Naive B cell (primary cell): ENCODE measurements around the gene AXL. TPM values are rescaled to one million over a fixed set of nuclear protein-coding genes. Genes with fewer than 3 reads are reported as not detected.
"Not testable (repeated sequence)": the region's sequence is repeated elsewhere in the genome, so short reads cannot be mapped to it uniquely, and the experiment has no call there.

Experiments
- ATAC-seq, 2 donors: fragments of 150-1000 bp; cut with Tn5 transposase; 2 replicates each; pipeline ENCODE4 v1.10.0; 2021; ENCODE audit warnings: low read depth in 2 of 2, mild to moderate bottlenecking in 2 of 2, moderate library complexity in 2 of 2
- DNase-seq: peaks from one replicate; pipeline ENCODE4 v3.0.0; 2022
- H3K27ac Mint-ChIP-seq, 6 donors: one replicate each; pipeline ENCODE4 v1.8.0; 2020 to 2022; ENCODE audit warnings: mild to moderate bottlenecking in 6 of 6, mixed read lengths in 6 of 6, moderate library complexity in 5 of 6, inconsistent platforms in 2 of 6
- H3K27me3 Mint-ChIP-seq, 3 donors: one replicate each; pipeline ENCODE4 v1.8.0; 2021 to 2022; ENCODE audit warnings: mixed read lengths in 3 of 3, mild to moderate bottlenecking in 1 of 3
- H3K36me3 Mint-ChIP-seq, 2 donors: one replicate each; pipeline ENCODE4 v1.8.0; 2020 to 2022; ENCODE audit warnings: mixed read lengths in 2 of 2, inconsistent platforms in 1 of 2, mild to moderate bottlenecking in 1 of 2
- H3K4me1 Mint-ChIP-seq, 3 donors: one replicate each; pipeline ENCODE4 v1.8.0; 2020 to 2022; ENCODE audit warnings: mixed read lengths in 3 of 3, inconsistent platforms in 1 of 3, mild to moderate bottlenecking in 1 of 3, moderate library complexity in 1 of 3
- H3K4me3 Mint-ChIP-seq, 8 donors: one replicate each; pipeline ENCODE4 v1.8.0; 2020 to 2022; ENCODE audit warnings: mild to moderate bottlenecking in 8 of 8, mixed read lengths in 8 of 8, moderate library complexity in 8 of 8, inconsistent platforms in 2 of 8
- H3K9me3 Mint-ChIP-seq, 7 donors: one replicate each; pipeline ENCODE4 v1.8.0; 2020 to 2022; ENCODE audit warnings: mixed read lengths in 7 of 7, mild to moderate bottlenecking in 5 of 7, inconsistent platforms in 2 of 7, moderate library complexity in 1 of 7
- polyA plus RNA-seq, 6 donors: library from polyadenylated mRNA; unstranded; fragments of 300-500 nt; fragmentation: Illumina TruSeq; gene quantifications; one replicate each; pipeline ENCODE4 v1.2.3, GENCODE V29; 2021; ENCODE audit warnings: low read depth in 6 of 6

Gene AXL
- polyA plus RNA-seq, 6 donors from 2014 or later = 0.05 to 1.4 (median 0.26) TPM; not detected in 1

DNA sequence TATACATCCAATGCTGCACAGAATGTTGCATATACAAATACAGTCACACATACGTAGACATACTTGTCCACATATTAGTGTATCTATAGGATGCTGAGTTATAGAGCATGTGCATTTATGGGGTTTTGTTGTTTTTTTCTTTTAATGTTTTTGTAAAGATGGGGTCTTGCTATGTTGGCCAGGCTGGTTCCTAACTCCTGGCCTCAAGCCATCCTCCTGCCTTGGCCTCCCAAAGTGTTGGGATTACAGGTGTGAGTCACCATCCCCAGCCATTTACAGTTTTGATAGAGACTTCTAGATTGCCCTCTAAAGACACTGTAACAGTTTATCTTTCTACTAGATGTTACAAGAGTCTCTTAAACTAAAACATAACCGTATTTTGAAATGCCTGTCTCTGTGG lies 59.5 kb downstream of the AXL start:
- H3K27ac Mint-ChIP-seq = peak overlapping the region in 1 of 6 donors; percentile 8
- no peak overlapping the region for H3K4me3 Mint-ChIP-seq

DNA sequence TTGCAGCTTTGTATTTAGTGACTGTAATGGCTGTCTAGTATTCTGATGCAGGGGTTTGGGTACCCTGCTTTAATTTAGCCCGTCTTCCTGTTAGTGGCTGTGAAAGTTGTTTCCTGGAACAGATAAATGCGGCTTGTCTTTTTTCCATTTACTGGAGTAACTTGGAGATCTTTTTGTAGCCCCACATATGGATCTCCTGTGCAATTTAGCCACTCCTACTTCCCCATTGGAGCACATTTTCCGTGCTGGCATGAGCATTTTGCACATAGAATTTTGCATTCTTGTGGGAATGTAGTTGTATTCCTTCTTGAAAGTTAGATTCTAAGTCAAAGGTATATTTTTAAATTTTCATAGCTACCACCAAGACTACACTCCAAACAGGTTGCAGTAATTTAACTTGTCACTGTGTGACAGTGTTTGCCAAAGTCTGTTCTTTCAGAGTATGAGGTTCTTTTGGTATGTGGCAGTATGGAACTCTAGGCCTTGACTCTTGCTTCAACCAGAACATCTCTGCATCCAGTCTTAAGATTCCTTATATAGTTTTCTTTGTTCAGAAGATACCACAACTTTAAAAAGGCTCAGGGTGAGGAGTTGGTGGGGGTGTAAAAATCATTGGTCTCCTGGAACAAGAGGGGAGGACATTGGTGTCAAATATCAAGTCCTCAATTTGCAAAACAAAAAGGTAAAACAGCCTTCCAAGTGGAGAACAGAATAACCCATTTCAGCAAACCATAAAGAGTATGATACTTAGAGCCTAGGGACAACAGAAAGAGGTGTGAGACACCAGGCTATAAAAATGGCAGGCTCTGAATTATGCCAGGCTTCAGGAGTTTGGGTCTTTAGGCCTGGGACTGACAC lies 69.9 kb downstream of the AXL start:
- peaks cover 0 to 7% of the 10 kb centered on the region in 2 donors for H3K36me3 Mint-ChIP-seq
- H3K4me1 Mint-ChIP-seq = peaks cover 0 to 2% (median 0%) of the 10 kb centered on the region in 3 donors
- no peaks in the 10 kb centered on the region for H3K9me3 Mint-ChIP-seq
- DNase-seq (no peak), ATAC-seq (no peak)
- no peaks in the 10 kb centered on the region for H3K27me3 Mint-ChIP-seq
- H3K4me3 Mint-ChIP-seq = peak overlapping the region in 1 of 8 donors; percentile 44
- H3K27ac Mint-ChIP-seq = peak overlapping the region in 2 of 6 donors; percentile 36 to 79

More for the DNA sequence above, 59.5 kb downstream of the AXL start:
- Mint-ChIP-seq H3K27me3 (no peaks in the 10 kb centered on the region), H3K9me3 (no peaks in the 10 kb centered on the region), H3K4me1 (peaks cover 0 to 3% (median 0%) of the 10 kb centered on the region in 3 donors), H3K36me3 (peaks cover 21 to 41% of the 10 kb centered on the region in 2 donors)
- ATAC-seq (no peak), DNase-seq (no peak)

DNA sequence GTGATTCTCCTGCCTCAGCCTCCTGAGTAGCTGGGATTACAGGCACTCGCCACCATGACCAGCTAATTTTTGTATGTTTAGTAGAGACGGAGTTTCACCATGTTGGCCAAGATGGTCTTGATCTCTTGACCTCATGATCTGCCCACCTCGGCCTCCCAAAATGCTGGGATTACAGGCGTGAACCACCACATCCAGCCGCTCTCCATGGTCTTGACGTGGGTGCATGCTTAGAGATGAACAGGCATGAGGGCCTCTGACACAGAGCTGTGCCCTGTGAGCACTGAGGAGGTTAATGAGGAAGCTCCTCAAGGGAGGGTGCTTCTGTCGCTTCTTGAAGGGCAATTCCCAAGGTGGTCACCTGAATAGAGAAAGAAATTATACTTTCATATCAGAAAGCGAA lies 70.8 kb downstream of the AXL start:
- not testable (repeated sequence) for DNase-seq, H3K4me1 Mint-ChIP-seq, ATAC-seq, H3K27ac Mint-ChIP-seq, H3K27me3 Mint-ChIP-seq, H3K4me3 Mint-ChIP-seq, H3K9me3 Mint-ChIP-seq
- peaks cover 7 to 16% of the 10 kb centered on the region in 2 donors for H3K36me3 Mint-ChIP-seq

DNA sequence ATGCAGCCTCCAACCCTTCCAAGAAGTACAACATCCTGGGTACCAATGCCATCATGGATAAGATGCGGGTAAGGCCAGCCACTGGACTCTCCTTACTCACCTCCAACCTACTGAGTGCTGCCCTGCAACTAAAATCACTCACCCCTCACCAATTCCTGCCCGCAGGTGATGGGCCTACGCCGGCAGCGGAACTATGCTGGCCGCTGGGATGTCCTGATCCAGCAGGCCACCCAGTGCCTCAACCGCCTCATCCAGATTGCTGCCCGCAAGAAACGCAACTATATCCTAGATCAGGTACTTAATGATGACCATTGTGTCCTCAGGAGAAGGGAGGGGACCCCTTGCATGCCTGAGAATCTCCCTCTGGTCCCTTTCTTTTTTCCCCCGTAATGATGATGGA lies 75.4 kb downstream of the AXL start:
- H3K4me1 Mint-ChIP-seq = peaks cover 22 to 31% (median 29%) of the 10 kb centered on the region in 3 donors
- H3K36me3 Mint-ChIP-seq = peaks cover 12 to 21% of the 10 kb centered on the region in 2 donors
- ATAC-seq = no peak
- H3K9me3 Mint-ChIP-seq = no peaks in the 10 kb centered on the region
- peak overlapping the region in 1 of 8 donors; percentile 15 for H3K4me3 Mint-ChIP-seq
- DNase-seq = no peak
- H3K27ac Mint-ChIP-seq = peak overlapping the region in 4 of 6 donors; percentile 42 to 97 (median 53)
- H3K27me3 Mint-ChIP-seq = no peaks in the 10 kb centered on the region

DNA sequence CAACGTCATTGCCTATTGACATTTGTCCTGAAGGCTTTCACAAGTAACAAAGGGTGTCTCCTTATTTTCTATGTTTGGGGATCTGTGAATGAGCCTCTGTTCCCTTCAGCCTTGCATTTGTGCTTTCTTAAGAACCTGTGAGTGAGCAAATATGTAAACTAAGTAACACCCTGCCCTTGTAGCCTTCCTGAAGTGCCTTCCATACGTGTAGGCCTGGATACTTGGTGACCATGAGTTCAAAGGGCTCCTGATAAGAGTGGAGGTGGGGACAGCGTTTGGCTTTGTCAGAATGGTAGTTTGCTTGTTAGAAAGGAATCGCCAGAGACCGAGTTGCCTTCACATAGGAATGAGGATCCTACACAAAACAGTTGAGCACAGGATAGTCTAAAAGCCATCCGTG lies 76.5 kb downstream of the AXL start:
- Mint-ChIP-seq H3K9me3 (no peaks in the 10 kb centered on the region), H3K4me3 (peak overlapping the region in 1 of 8 donors; percentile 47), H3K36me3 (peaks cover 12 to 21% of the 10 kb centered on the region in 2 donors), H3K27ac (peak overlapping the region in 5 of 6 donors; percentile 82 to 99 (median 98)), H3K27me3 (no peaks in the 10 kb centered on the region), H3K4me1 (peaks cover 28 to 42% (median 36%) of the 10 kb centered on the region in 3 donors)
- ATAC-seq = no peak
- DNase-seq = no peak

DNA sequence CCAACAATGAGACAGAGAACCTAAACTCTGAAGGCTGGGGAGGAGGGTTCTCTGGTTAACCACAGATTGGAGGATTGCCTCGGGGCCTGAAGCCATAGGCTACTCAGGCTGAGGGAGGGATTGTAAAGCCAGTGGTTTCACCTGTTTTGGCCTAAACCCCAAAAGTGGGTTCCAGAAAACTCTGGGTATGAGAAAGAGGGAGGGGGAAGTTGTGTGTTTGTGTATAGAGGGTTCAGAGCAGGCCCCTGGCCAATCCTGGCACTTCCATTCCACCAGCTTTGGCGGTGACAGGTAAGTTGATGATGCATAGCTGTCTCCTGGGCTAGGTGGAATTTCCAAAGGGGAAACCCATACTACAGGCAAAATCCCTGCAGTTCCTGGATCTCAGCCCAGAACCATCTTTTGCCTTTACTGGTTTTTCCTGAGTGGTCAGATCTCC lies 77.4 kb downstream of the AXL start:
- no peaks in the 10 kb centered on the region for H3K27me3 Mint-ChIP-seq
- peaks cover 33 to 52% (median 42%) of the 10 kb centered on the region in 3 donors for H3K4me1 Mint-ChIP-seq
- DNase-seq = no peak
- peaks cover 12 to 21% of the 10 kb centered on the region in 2 donors for H3K36me3 Mint-ChIP-seq
- H3K9me3 Mint-ChIP-seq = no peaks in the 10 kb centered on the region
- peak overlapping the region; percentile 96 to 99 (median 98) for H3K27ac Mint-ChIP-seq
- no peak for ATAC-seq
- no peak overlapping the region for H3K4me3 Mint-ChIP-seq

DNA sequence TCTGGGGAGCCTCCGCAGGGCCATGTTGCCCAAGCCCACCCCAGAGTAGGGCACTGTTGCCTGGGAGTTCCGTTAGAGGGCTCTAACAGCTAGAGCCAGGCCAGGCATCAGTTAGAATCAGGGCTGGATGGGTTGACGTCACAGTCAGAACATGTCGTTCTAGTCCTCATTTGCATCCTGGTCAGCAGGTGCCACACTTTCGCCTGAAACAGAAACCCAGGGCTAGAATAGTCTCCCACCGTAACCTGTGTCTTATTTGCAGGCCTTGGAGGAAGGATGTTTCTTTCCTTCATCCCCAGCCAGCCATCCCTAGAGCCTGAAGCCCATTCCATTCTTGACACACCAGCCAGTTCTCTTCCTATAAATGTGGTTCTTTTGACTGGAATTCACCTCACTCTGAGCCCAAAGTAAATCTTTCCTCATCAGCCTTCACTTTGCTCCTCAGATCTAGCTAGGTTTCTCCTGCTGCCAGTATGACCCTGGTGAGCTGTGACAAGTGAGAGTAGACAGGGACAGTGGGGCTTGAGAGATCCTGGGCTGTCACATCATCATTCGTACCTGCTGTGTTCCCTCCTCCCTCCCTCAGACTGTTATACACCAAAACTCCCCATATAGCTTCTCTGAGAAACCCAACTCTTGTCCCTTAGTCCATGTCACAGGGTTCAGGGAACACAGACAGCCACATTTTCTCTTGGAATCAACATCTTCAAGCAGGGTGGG lies 78.8 kb downstream of the AXL start:
- peak overlapping the region; percentile 96 to 99 (median 98) for H3K27ac Mint-ChIP-seq

DNA sequence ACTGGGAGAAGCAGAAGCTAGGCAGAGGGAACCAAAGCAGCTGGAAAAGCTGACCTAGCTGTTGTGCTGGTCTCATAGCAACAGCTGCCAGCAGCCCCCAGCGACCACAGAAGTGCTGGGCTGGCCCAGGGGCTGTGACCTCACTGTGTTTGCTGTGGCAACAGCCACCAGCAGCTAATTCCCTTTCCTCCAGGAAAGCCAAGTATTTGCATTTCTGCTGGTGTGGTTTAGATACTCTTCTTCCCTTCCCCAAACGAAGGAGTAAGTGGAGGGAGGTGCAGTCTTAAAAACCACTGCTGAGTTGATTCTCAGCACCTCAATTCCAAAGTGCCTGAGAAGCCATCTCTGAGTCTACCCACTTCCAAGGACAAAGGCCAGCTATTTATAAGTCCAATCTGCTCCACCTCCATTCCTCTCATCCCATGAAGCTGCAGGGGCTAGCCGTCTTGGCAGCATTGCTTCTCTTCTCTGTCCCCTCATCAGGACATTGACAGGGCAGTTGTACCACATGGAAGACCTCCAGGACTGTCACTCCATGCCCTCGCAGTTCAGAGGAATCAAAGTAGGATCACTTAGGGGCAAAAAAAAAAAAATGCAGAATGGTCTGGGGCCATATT lies 79.4 kb downstream of the AXL start:
- ATAC-seq (peak; percentile 39 to 56), DNase-seq (peak; percentile 48)
- peaks cover 46 to 72% (median 60%) of the 10 kb centered on the region in 3 donors for H3K4me1 Mint-ChIP-seq
- H3K27me3 Mint-ChIP-seq = no peaks in the 10 kb centered on the region
- peak overlapping the region; percentile 96 to 99 (median 98) for H3K27ac Mint-ChIP-seq
- H3K4me3 Mint-ChIP-seq = peak overlapping the region in 7 of 8 donors; percentile 6 to 82 (median 66)
- H3K9me3 Mint-ChIP-seq = no peaks in the 10 kb centered on the region
- H3K36me3 Mint-ChIP-seq = peaks cover 12 to 19% of the 10 kb centered on the region in 2 donors

More for the DNA sequence above, 78.8 kb downstream of the AXL start:
- H3K36me3 Mint-ChIP-seq = peaks cover 12 to 19% of the 10 kb centered on the region in 2 donors
- no peaks in the 10 kb centered on the region for H3K27me3 Mint-ChIP-seq
- peaks cover 42 to 65% (median 56%) of the 10 kb centered on the region in 3 donors for H3K4me1 Mint-ChIP-seq
- H3K4me3 Mint-ChIP-seq = peak overlapping the region in 7 of 8 donors; percentile 6 to 82 (median 66)
- DNase-seq (peak; percentile 62), ATAC-seq (peak; percentile 79)
- no peaks in the 10 kb centered on the region for H3K9me3 Mint-ChIP-seq

DNA sequence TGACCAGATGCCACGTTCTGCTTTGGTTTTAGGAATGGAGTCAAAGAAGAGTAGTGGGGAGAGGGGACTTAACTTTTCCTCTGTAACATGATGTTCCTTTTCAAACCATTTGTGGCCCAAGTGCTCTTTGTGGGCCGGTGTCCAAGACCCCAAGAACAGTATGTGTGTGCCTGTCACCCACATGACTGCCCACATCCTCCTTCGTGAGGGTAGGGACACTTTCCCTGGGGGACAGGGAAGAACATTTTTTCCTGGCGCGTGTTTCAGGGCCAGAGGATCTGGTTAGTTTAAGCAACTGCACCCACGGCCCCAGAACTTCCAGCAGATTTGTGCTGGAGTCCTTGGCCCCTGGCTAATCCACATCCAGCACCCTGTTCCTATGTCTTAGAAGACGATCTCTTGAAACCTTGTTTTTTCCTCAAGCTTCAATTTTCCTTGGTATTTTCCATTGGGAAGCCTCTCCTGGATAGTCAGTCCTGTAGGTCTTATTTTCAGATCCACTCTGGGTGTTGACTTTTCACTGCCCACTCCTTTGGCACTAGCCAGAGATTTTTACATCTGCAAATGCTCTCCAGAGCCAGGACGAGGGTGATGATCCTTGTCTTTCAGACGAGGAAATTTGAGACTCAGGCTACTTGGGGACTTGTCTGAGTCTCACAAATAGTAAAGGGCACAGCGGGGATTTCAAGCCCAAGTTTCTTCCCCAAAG lies 80.2 kb downstream of the AXL start:
- no peaks in the 10 kb centered on the region for H3K27me3 Mint-ChIP-seq
- peaks cover 47 to 77% (median 65%) of the 10 kb centered on the region in 3 donors for H3K4me1 Mint-ChIP-seq
- no peak overlapping the region for H3K4me3 Mint-ChIP-seq
- peaks cover 13 to 18% of the 10 kb centered on the region in 2 donors for H3K36me3 Mint-ChIP-seq
- H3K9me3 Mint-ChIP-seq = no peaks in the 10 kb centered on the region
- DNase-seq = no peak
- ATAC-seq = no peak
- peak overlapping the region; percentile 80 to 99 (median 96) for H3K27ac Mint-ChIP-seq

DNA sequence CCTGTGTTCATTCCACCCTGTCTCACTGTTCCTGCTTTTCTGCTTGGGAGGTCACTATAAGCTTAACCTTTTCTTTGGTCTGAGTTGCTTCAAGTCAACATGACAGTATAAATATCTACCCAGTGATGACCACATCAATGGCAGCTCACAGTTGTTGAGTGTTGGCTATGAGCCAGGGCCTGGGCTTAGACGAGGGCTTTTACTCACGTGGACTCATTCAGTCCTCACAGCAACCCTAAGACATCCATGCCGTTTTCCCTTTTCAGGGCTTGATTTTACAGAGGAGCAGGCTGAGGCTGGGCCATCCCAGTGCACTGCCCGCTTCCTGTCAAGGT lies 80.7 kb downstream of the AXL start:
- Mint-ChIP-seq H3K4me3 (no peak overlapping the region), H3K27ac (peak overlapping the region in 4 of 6 donors; percentile 96 to 99 (median 98)), H3K9me3 (no peaks in the 10 kb centered on the region), H3K36me3 (peaks cover 12 to 15% of the 10 kb centered on the region in 2 donors), H3K4me1 (peaks cover 50 to 83% (median 69%) of the 10 kb centered on the region in 3 donors), H3K27me3 (no peaks in the 10 kb centered on the region)
- ATAC-seq (no peak), DNase-seq (no peak)

DNA sequence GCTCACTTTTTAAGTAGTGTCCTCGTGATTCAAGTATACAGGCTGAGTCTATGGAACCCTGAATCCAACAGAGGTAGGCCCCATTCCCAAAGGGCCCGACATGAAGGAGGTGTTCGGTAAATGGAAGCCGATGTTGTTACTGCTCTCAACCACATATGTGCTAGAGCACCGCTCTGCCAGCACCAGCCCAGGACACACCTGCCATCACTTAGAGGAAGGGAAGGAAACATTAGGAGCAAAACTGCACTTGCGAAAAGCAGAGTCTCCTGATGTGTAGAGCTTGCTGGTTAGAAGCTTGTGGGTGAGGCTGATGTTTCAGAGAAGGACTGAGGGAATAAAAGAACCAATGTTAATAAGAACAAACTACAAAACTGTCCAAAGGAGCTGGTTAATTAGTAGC lies 81.5 kb downstream of the AXL start:
- Mint-ChIP-seq H3K27me3 (no peaks in the 10 kb centered on the region), H3K4me3 (peak overlapping the region in 2 of 8 donors; percentile 6 to 63), H3K27ac (peak overlapping the region in 5 of 6 donors; percentile 29 to 99 (median 95)), H3K9me3 (no peaks in the 10 kb centered on the region), H3K36me3 (peaks cover 6 to 9% of the 10 kb centered on the region in 2 donors), H3K4me1 (peaks cover 46 to 85% (median 69%) of the 10 kb centered on the region in 3 donors)
- DNase-seq (no peak), ATAC-seq (no peak)

DNA sequence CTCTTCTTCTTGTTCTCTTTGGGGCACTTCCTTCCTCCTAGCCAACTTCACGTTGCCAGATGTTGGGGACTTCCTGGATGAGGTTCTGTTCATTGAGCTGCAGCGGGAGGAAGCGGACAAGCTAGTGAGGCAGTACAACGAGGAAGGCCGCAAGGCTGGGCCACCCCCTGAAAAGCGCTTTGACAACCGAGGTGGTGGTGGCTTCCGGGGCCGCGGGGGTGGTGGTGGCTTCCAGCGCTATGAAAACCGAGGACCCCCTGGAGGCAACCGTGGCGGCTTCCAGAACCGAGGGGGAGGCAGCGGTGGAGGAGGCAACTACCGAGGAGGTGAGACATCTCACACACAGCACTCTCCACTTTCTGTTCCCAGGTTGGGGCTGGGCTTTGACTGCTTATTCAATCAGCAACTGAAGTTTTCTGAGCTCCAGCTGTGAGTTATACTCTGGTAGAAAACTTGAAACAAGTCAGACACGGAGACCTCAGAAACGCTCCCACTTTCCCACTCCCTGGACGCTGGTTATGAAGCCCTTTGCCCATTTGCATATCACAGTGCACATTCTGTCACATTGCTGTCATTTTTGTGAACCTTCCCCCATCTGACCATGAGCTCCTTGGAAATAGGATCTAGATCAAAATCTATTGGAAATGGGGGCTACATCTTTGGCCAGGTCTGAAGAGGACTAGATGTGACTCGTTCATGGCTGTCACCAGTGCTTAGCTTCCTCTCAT lies 83.8 kb downstream of the AXL start:
- peak; percentile 62 for DNase-seq
- H3K36me3 Mint-ChIP-seq = peaks cover 9 to 21% of the 10 kb centered on the region in 2 donors
- H3K4me1 Mint-ChIP-seq = peaks cover 48 to 84% (median 63%) of the 10 kb centered on the region in 3 donors

More for the DNA sequence above, 83.8 kb downstream of the AXL start:
- Mint-ChIP-seq H3K9me3 (no peaks in the 10 kb centered on the region), H3K27me3 (no peaks in the 10 kb centered on the region), H3K4me3 (peak overlapping the region; percentile 40 to 85 (median 64)), H3K27ac (peak overlapping the region; percentile 95 to 100 (median 98))
- ATAC-seq = peak; percentile 63 to 71
